ENCODE measurements around the gene SUSD6.

DNA sequence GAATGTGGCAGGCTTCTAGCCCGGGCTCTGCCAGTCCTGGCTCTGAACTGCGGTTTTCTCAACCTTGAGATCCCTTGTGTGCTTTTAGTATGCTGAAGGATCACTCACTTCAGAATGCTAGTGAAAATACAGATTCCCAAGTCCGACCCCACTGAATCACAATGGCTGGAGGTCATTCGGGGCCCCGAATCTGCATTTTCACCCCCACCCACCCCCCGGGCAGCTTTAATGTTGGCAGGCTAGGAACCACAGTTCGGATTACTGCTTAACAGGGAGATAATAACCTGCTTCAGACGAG lies 573 bp upstream of the SUSD6 start:
- TF ChIP-seq, protein P1, sequence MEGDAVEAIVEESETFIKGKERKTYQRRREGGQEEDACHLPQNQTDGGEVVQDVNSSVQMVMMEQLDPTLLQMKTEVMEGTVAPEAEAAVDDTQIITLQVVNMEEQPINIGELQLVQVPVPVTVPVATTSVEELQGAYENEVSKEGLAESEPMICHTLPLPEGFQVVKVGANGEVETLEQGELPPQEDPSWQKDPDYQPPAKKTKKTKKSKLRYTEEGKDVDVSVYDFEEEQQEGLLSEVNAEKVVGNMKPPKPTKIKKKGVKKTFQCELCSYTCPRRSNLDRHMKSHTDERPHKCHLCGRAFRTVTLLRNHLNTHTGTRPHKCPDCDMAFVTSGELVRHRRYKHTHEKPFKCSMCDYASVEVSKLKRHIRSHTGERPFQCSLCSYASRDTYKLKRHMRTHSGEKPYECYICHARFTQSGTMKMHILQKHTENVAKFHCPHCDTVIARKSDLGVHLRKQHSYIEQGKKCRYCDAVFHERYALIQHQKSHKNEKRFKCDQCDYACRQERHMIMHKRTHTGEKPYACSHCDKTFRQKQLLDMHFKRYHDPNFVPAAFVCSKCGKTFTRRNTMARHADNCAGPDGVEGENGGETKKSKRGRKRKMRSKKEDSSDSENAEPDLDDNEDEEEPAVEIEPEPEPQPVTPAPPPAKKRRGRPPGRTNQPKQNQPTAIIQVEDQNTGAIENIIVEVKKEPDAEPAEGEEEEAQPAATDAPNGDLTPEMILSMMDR (IDR thresholded peaks at IDR 0.05), result no peak
- TF ChIP-seq POLR2A (IDR thresholded peaks at IDR 0.05), result no peak
